Ovary (tissue), 3 donors: ENCODE measurements around the gene MAT2A.

Experiments
- CTCF ChIP-seq, 3 donors: fragments of 450-650 bp in 2 of 3; fragments of 200-600 bp in 1 of 3; IDR thresholded peaks; one replicate each; pipeline versions ENCODE4 v1.5.1 to v1.8.0; 2016 to 2022; ENCODE audit warnings: antibody characterized with exemption in 3 of 3, mild to moderate bottlenecking in 1 of 3
- POLR2A ChIP-seq: fragments of 450-650 bp; IDR thresholded peaks from one replicate; pipeline ENCODE4 v1.6.1; 2017; ENCODE audit warnings: antibody characterized with exemption, mild to moderate bottlenecking, moderate library complexity
- donor health status: DM: no; HTN: no; CAD: no.

- TF ChIP-seq POLR2A, result no peak
- TF ChIP-seq CTCF (IDR thresholded peaks at IDR 0.05), result no peak
Measured at GRCh38 chr2:85496436-85496835, 42.5 kb upstream of the MAT2A start.
